AG08395 (cell line): ENCODE results near the gene CRY1.
"Not testable (repeated sequence)": the region's sequence is repeated elsewhere in the genome, so short reads cannot be mapped to it uniquely, and the experiment has no call there.

ENCODE experiments used
- DNase-seq: peaks from one replicate; pipeline ENCODE4 v3.0.0; 2012; ENCODE audit warnings: mixed read lengths, low spot score

Gene CRY1

GRCh38 chr12:107108366-107108765 is 15.0 kb upstream of the CRY1 start:
- not testable (repeated sequence) for DNase-seq

- no peak for DNase-seq
These were observed 14.0 kb upstream of the CRY1 start for GRCh38 chr12:107107381-107107780.

GRCh38 chr12:107106241-107107025 is 13.1 kb upstream of the CRY1 start:
- DNase-seq = no peak

GRCh38 chr12:107105410-107105703 is 12.0 kb upstream of the CRY1 start:
- no peak for DNase-seq

GRCh38 chr12:107103516-107103915 is 10.2 kb upstream of the CRY1 start:
- DNase-seq = no peak

GRCh38 chr12:107103097-107103496 is 9.7 kb upstream of the CRY1 start:
- no peak for DNase-seq

GRCh38 chr12:107102294-107102693 is 8.9 kb upstream of the CRY1 start:
- DNase-seq = no peak

GRCh38 chr12:107101651-107102050 is 8.3 kb upstream of the CRY1 start:
- DNase-seq = no peak

- DNase-seq = no peak
These were observed 6.6 kb upstream of the CRY1 start for GRCh38 chr12:107099917-107100316.

- no peak for DNase-seq
These were observed 3.2 kb upstream of the CRY1 start for GRCh38 chr12:107096571-107096970.

- DNase-seq = no peak
These were observed 767 bp upstream of the CRY1 start for GRCh38 chr12:107094183-107094448.

- DNase-seq = no peak
These were observed 506 bp downstream of the CRY1 start for GRCh38 chr12:107092669-107093416.

GRCh38 chr12:107091989-107092641 is 1.2 kb downstream of the CRY1 start:
- DNase-seq = peak; percentile 79

- peak; percentile 14 for DNase-seq
These were observed 2.0 kb downstream of the CRY1 start for GRCh38 chr12:107091381-107091780.

GRCh38 chr12:107090711-107091110 is 2.6 kb downstream of the CRY1 start:
- DNase-seq = no peak

GRCh38 chr12:107088912-107089311 is 4.4 kb downstream of the CRY1 start:
- DNase-seq = no peak

GRCh38 chr12:107086314-107086713 is 7.0 kb downstream of the CRY1 start:
- no peak for DNase-seq

- DNase-seq = no peak
These were observed 11.6 kb downstream of the CRY1 start for GRCh38 chr12:107081778-107082177.

- no peak for DNase-seq
These were observed 13.1 kb downstream of the CRY1 start for GRCh38 chr12:107080299-107080698.

GRCh38 chr12:107079172-107080011 is 14.0 kb downstream of the CRY1 start:
- peak; percentile 38 for DNase-seq

- DNase-seq = not testable (repeated sequence)
These were observed 20.1 kb downstream of the CRY1 start for GRCh38 chr12:107073266-107073665.

GRCh38 chr12:107066691-107067090 is 26.7 kb downstream of the CRY1 start:
- DNase-seq = no peak
